Measurements from ENCODE around the gene ALOXE3.

DNA sequence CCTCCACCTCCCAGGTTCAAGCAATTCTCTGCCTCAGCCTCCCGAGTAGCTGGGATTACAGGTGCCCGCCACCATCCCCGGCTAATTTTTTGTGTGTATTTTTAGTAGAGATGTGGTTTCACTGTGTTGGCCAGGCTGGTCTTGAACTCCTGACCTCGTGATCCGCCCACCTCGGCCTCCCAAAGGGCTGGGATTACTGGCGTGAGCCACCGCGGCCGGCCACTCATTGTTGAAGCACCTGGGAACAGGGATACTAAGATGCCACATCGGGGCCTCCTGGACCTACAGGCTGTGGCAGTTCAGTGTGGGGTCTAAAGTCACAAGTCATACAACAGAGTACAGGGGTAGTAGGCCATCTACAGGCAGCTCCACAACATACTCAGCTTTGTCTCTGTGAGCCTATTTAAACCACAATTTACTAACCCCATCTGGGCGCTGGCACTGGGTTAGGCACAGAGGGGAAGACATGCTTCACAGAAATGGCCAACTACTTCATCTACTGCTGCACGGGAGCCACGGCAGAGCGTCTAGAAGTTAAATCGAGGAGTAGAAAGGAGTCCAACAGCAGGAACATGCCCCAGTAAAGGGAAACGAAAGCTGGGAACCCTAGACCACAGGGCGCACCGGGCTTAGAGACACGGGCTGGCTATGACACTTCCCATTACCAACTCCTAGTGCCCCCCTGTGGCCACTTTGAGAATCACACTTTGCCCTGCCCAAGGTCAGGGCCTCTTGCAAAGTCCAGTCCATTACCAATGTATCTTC lies 40.1 kb upstream of the ALOXE3 start:
- TF ChIP-seq, protein P1, sequence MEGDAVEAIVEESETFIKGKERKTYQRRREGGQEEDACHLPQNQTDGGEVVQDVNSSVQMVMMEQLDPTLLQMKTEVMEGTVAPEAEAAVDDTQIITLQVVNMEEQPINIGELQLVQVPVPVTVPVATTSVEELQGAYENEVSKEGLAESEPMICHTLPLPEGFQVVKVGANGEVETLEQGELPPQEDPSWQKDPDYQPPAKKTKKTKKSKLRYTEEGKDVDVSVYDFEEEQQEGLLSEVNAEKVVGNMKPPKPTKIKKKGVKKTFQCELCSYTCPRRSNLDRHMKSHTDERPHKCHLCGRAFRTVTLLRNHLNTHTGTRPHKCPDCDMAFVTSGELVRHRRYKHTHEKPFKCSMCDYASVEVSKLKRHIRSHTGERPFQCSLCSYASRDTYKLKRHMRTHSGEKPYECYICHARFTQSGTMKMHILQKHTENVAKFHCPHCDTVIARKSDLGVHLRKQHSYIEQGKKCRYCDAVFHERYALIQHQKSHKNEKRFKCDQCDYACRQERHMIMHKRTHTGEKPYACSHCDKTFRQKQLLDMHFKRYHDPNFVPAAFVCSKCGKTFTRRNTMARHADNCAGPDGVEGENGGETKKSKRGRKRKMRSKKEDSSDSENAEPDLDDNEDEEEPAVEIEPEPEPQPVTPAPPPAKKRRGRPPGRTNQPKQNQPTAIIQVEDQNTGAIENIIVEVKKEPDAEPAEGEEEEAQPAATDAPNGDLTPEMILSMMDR (IDR thresholded peaks at IDR 0.05) = peak; percentile 91 to 97 (median 94)
- peak; percentile 31 to 75 for TF ChIP-seq POLR2A (IDR thresholded peaks at IDR 0.05)
